CD14-positive monocyte (primary cell): ENCODE results near the gene CELF2. TPM values are rescaled to one million over a fixed set of nuclear protein-coding genes. Genes with fewer than 3 reads are reported as not detected.

Experiments
- DNase-seq, 3 donors: peaks; one replicate each; pipeline ENCODE4 v3.0.0-alpha.2; 2011 to 2022
- H2AFZ ChIP-seq: 2 replicates; pipeline ENCODE4 v1.6.0; 2012; ENCODE audit warnings: mild to moderate bottlenecking, low read depth, low read length, inconsistent platforms; ENCODE audit not compliant: insufficient read depth, poor library complexity, severe bottlenecking
- H3K27ac ChIP-seq, 2 donors: 1 replicate in 1 of 2; 2 replicates in 1 of 2; pipeline ENCODE4 v1.5.1; 2012 to 2013; ENCODE audit warnings: low read length in 2 of 2, control low read depth in 1 of 2, inconsistent platforms in 1 of 2, low read depth in 1 of 2, mild to moderate bottlenecking in 1 of 2
- H3K27me3 ChIP-seq, 2 donors: one replicate each; pipeline versions ENCODE4 v1.6.0 to v1.6.1; 2011 to 2013; ENCODE audit warnings: low read length in 2 of 2; ENCODE audit not compliant: control insufficient read depth in 2 of 2, insufficient read depth in 2 of 2
- H3K36me3 ChIP-seq, 2 donors: replicated peaks in 1 of 2; 1 replicate in 1 of 2; 2 replicates in 1 of 2; pipeline versions ENCODE4 v1.5.1 to v1.6.1; 2012 to 2013; ENCODE audit warnings: low read length in 2 of 2, control low read depth in 1 of 2, inconsistent platforms in 1 of 2, mild to moderate bottlenecking in 1 of 2; ENCODE audit not compliant: insufficient read depth in 2 of 2, control insufficient read depth in 1 of 2
- H3K4me1 ChIP-seq, 2 donors: 1 replicate in 1 of 2; 2 replicates in 1 of 2; pipeline versions ENCODE4 v1.5.1 to v1.6.1; 2012 to 2013; ENCODE audit warnings: low read length in 2 of 2, control low read depth in 1 of 2, inconsistent platforms in 1 of 2, mild to moderate bottlenecking in 1 of 2, moderate library complexity in 1 of 2; ENCODE audit not compliant: insufficient read depth in 2 of 2, control insufficient read depth in 1 of 2
- H3K4me2 ChIP-seq: replicated peaks from 2 replicates; pipeline ENCODE3; 2012; ENCODE audit warnings: low read length, moderate library complexity, mild to moderate bottlenecking; ENCODE audit not compliant: poor library complexity, severe bottlenecking; ENCODE audit errors: extremely low read depth
- H3K4me3 ChIP-seq, 3 experiments: fragments of 200-600 bp in 1 of 3; sonication (generic) in 1 of 3; replicated peaks in 1 of 3; 1 replicate in 2 of 3; 2 replicates in 1 of 3; pipeline ENCODE4 v1.5.1; 2011 to 2013; ENCODE audit warnings: low read length in 3 of 3, mild to moderate bottlenecking in 3 of 3, control low read depth in 2 of 3, low read depth in 2 of 3, inconsistent platforms in 1 of 3, moderate library complexity in 1 of 3
- H3K79me2 ChIP-seq: 2 replicates; pipeline ENCODE4 v1.6.0; 2012; ENCODE audit warnings: mild to moderate bottlenecking, control low read depth, inconsistent platforms, low read length, moderate library complexity; ENCODE audit not compliant: insufficient read depth
- H3K9ac ChIP-seq: 2 replicates; pipeline ENCODE4 v1.6.0; 2017; ENCODE audit warnings: low read length, mild to moderate bottlenecking; ENCODE audit not compliant: insufficient read depth, poor library complexity, severe bottlenecking
- H3K9me3 ChIP-seq, 2 donors: replicated peaks in 1 of 2; 1 replicate in 1 of 2; 2 replicates in 1 of 2; pipeline versions ENCODE4 v1.5.1 to v1.6.1; 2012 to 2013; ENCODE audit warnings: low read length in 2 of 2, control low read depth in 1 of 2; ENCODE audit not compliant: control insufficient read depth in 1 of 2, insufficient read depth in 1 of 2
- H4K20me1 ChIP-seq: 2 replicates; pipeline ENCODE4 v1.6.0; 2012; ENCODE audit warnings: mild to moderate bottlenecking, low read length, control low read depth, moderate library complexity; ENCODE audit not compliant: insufficient read depth
- H3K27ac Mint-ChIP-seq, 7 donors: one replicate each; pipeline ENCODE4 v1.8.0; 2020; ENCODE audit warnings: mild to moderate bottlenecking in 7 of 7, mixed read lengths in 7 of 7, moderate library complexity in 6 of 7, inconsistent platforms in 2 of 7
- H3K27me3 Mint-ChIP-seq, 3 donors: one replicate each; pipeline ENCODE4 v1.8.0; 2021 to 2022; ENCODE audit warnings: low read depth in 3 of 3, mild to moderate bottlenecking in 3 of 3, mixed read lengths in 3 of 3, moderate library complexity in 3 of 3, inconsistent platforms in 1 of 3
- H3K36me3 Mint-ChIP-seq, 2 donors: one replicate each; pipeline ENCODE4 v1.8.0; 2020; ENCODE audit warnings: mixed read lengths in 2 of 2, inconsistent platforms in 1 of 2, mild to moderate bottlenecking in 1 of 2
- H3K4me1 Mint-ChIP-seq: one replicate; pipeline ENCODE4 v1.8.0; 2020; ENCODE audit warnings: mild to moderate bottlenecking, mixed read lengths
- H3K4me3 Mint-ChIP-seq, 2 donors: one replicate each; pipeline ENCODE4 v1.8.0; 2020; ENCODE audit warnings: mild to moderate bottlenecking in 2 of 2, mixed read lengths in 2 of 2, moderate library complexity in 1 of 2
- H3K9me3 Mint-ChIP-seq, 7 donors: one replicate each; pipeline ENCODE4 v1.8.0; 2020 to 2022; ENCODE audit warnings: mixed read lengths in 7 of 7, mild to moderate bottlenecking in 6 of 7, moderate library complexity in 6 of 7, inconsistent platforms in 2 of 7
- WGBS: methylation state at CpG from one replicate; pipeline ENCODE4 v1.1.5; 2013; ENCODE audit warnings: missing lambda C conversion rate; ENCODE audit not compliant: insufficient coverage; 5-methylcytosine and 5-hydroxymethylcytosine counted together
- intact Hi-C, 2 donors: fragments of 100-400 bp; cut with micrococcal nuclease; formaldehyde crosslinking; loops; one replicate each; pipeline versions ENCODE4 v1.15.0 to v1.15.1; 2023
- polyA plus RNA-seq, 3 donors: library from polyadenylated mRNA; depleted of rRNA in 1 of 3; unstranded in 2 of 3; stranded (reverse) in 1 of 3; fragments of 300-500 nt in 2 of 3; fragments of >200 nt in 1 of 3; fragmentation: Illumina TruSeq in 2 of 3; gene quantifications; 1 replicate in 2 of 3; 2 replicates in 1 of 3; pipeline ENCODE4 v1.2.3, GENCODE V29; 2012 to 2021
- TF ChIP-seq, protein P1 (sequence below): fragments of 200-600 bp; IDR thresholded peaks from one replicate; pipeline ENCODE4 v1.8.0; 2022; ENCODE audit warnings: antibody characterized with exemption, mild to moderate bottlenecking

Gene CELF2
- polyA plus RNA-seq, 3 donors: 53.5 to 93.3 (median 80.5) TPM

DNA sequence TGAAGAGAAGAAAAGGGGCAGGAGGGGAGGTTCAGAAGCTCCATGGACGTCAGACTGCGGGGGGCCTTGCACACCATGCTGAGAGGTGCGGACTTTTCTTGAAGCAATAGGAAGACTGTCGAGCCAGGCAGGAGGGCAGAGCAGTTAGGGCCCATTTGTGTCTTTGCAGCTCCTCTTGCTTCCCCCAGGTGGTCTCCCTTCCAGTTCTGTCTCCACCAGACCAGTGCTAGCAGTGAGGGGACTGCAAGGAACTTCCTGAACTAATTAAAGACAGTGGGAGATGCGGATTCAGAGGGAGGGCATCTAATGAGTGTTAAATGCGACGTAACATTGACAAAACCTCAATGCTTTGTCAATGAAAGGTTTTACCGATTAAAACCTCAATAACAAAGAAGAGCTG, 368.4 kb downstream of the CELF2 start:
- Histone ChIP-seq H3K27ac (no peak overlapping the region), H3K9ac (no peak overlapping the region), H3K79me2 (no peaks in the 10 kb centered on the region), H3K4me3 (no peak overlapping the region), H3K36me3 (no peaks in the 10 kb centered on the region), H3K27me3 (no peaks in the 10 kb centered on the region), H3K9me3 (no peaks in the 10 kb centered on the region), H3K4me2 (no peak overlapping the region), H4K20me1 (no peaks in the 10 kb centered on the region), H2AFZ (no peak overlapping the region), H3K4me1 (no peaks in the 10 kb centered on the region)
- WGBS: 97% methylated on average over 4 of the region's 8 CpGs
- peaks cover 3% of the 10 kb centered on the region for H3K4me1 Mint-ChIP-seq
- peaks cover 0 to 9% (median 2%) of the 10 kb centered on the region in 7 donors for H3K9me3 Mint-ChIP-seq
- DNase-seq: no peak
- peaks cover 2 to 6% (median 4%) of the 10 kb centered on the region in 3 donors for H3K27me3 Mint-ChIP-seq
- TF ChIP-seq, protein P1, sequence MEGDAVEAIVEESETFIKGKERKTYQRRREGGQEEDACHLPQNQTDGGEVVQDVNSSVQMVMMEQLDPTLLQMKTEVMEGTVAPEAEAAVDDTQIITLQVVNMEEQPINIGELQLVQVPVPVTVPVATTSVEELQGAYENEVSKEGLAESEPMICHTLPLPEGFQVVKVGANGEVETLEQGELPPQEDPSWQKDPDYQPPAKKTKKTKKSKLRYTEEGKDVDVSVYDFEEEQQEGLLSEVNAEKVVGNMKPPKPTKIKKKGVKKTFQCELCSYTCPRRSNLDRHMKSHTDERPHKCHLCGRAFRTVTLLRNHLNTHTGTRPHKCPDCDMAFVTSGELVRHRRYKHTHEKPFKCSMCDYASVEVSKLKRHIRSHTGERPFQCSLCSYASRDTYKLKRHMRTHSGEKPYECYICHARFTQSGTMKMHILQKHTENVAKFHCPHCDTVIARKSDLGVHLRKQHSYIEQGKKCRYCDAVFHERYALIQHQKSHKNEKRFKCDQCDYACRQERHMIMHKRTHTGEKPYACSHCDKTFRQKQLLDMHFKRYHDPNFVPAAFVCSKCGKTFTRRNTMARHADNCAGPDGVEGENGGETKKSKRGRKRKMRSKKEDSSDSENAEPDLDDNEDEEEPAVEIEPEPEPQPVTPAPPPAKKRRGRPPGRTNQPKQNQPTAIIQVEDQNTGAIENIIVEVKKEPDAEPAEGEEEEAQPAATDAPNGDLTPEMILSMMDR: no peak
- intact Hi-C loops: no loop called here
- H3K36me3 Mint-ChIP-seq: no peaks in the 10 kb centered on the region
- no peak overlapping the region for H3K27ac Mint-ChIP-seq
- H3K4me3 Mint-ChIP-seq: no peak overlapping the region
